ENCODE measurements around the gene ASPN. TPM values are rescaled to one million over a fixed set of nuclear protein-coding genes. Genes with fewer than 3 reads are reported as not detected.

The ASPN gene
- total RNA-seq, 1 experiment from 2014 or later, result not detected

- in situ Hi-C loops (cut with HindIII; ENCODE audit: low pct_unique_long_range_greater_than_20kb, low sequenced_read_pairs), result no loop called here
- DNase-seq (ENCODE audit: low read depth, low spot score), result no peak
Measured at GRCh38 chr9:92483627-92484545, 1.6 kb upstream of the ASPN start.

- in situ Hi-C loops (cut with HindIII; ENCODE audit: low pct_unique_long_range_greater_than_20kb, low sequenced_read_pairs), result no loop called here
- DNase-seq (ENCODE audit: low read depth, low spot score), result no peak
Measured at GRCh38 chr9:92482805-92483204, 499 bp upstream of the ASPN start.

- DNase-seq (ENCODE audit: low read depth, low spot score), result no peak
- in situ Hi-C loops (cut with HindIII; ENCODE audit: low pct_unique_long_range_greater_than_20kb, low sequenced_read_pairs), result no loop called here
Measured at GRCh38 chr9:92480986-92481633, 1.2 kb downstream of the ASPN start.

GRCh38 chr9:92480291-92480771 is 2.0 kb downstream of the ASPN start:
- in situ Hi-C loops (cut with HindIII; ENCODE audit: low pct_unique_long_range_greater_than_20kb, low sequenced_read_pairs), result no loop called here

DNA sequence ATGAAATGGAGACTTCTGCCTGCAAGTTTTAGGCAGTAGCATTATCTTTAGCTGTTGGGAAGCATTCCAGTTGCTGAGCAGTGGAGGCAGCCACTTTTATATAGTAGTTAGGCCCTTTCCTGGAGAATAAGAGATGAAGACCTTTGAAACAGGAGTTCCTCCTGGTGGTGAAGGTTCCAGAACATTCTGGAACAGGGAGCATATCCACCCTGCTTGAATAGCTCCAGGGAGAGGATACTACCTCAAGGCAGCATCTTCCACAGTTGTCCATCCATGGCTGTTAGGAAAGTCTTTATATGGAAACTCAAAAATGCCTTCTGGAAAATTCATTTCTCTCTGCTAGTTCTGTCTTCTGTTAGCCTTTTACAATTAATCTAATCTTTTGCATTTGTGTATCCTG is 3.0 kb downstream of the ASPN start:
- no peak for DNase-seq (ENCODE audit: low read depth, low spot score)
- in situ Hi-C loops (cut with HindIII; ENCODE audit: low pct_unique_long_range_greater_than_20kb, low sequenced_read_pairs), result no loop called here

More at GRCh38 chr9:92480291-92480771, 2.0 kb downstream of the ASPN start:
- DNase-seq (ENCODE audit: low read depth, low spot score), result no peak

DNA sequence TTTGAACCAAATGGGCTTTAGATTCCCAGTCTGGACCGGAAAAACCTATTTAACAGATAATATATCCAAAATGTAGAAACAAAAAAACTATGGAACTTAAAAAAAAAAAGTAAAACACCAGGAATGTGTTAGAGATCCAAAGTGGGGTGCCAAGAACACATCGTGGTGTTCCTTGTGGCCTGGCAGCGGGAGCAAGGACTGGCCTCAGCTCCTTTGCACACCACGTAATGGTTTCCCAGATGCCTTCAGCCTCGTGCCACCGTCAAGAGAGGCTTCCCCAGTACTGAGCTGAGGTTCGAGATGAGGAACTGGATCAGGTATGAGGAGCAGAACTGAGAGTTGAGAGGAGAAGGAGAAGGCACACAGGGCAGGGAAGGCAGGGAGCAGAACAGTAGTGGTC is 3.5 kb downstream of the ASPN start:
- in situ Hi-C loops (cut with HindIII; ENCODE audit: low pct_unique_long_range_greater_than_20kb, low sequenced_read_pairs), result no loop called here
- no peak for DNase-seq (ENCODE audit: low read depth, low spot score)

DNA sequence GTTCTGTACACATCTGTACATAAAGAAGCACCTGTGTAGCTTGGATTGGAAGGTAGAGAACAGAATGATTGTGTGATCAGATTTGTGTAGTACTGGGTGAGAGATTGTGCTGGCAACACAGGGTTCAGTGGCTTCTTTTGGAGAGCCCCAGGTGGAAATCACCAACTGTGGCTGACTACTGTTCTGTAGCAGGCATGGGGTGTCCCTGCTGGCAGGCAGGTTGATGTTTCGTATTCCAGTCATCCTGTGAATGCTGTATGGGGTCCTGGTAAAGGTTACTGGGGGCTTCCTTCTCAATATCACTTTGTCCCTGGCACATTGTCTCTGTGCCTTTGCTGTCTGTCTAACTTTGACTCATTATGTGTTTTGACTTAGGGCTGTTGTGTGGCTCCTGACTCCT is 5.3 kb downstream of the ASPN start:
- no peak for DNase-seq (ENCODE audit: low read depth, low spot score)
- in situ Hi-C loops (cut with HindIII; ENCODE audit: low pct_unique_long_range_greater_than_20kb, low sequenced_read_pairs), result no loop called here

GRCh38 chr9:92474587-92474986 is 7.7 kb downstream of the ASPN start:
- in situ Hi-C loops (cut with HindIII; ENCODE audit: low pct_unique_long_range_greater_than_20kb, low sequenced_read_pairs), result no loop called here
- no peak for DNase-seq (ENCODE audit: low read depth, low spot score)

GRCh38 chr9:92468206-92468605 is 14.1 kb downstream of the ASPN start:
- in situ Hi-C loops (cut with HindIII; ENCODE audit: low pct_unique_long_range_greater_than_20kb, low sequenced_read_pairs), result no loop called here

GRCh38 chr9:92467511-92467910 is 14.8 kb downstream of the ASPN start:
- no peak for DNase-seq (ENCODE audit: low read depth, low spot score)
- in situ Hi-C loops (cut with HindIII; ENCODE audit: low pct_unique_long_range_greater_than_20kb, low sequenced_read_pairs), result no loop called here

More at GRCh38 chr9:92468206-92468605, 14.1 kb downstream of the ASPN start:
- peak; percentile 29 for DNase-seq (ENCODE audit: low read depth, low spot score)

DNA sequence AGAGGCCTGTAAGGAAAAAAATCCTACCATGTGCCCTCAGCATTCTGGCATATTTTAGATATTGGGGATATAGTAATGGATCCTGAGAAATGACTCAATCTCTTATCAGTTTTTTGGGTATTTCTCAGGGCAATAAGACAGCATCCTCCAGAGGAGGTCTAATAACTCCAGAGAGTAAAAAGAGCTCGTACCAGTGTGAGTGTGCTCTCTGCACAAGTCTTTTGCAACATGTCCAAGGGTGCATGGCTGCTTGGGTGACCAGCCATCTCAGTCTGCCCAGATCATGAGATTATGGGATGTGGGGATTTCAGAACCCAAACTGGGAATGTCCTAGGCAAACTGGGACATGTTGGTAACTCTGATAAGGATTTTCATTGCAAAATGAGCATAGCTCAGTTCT is 15.3 kb downstream of the ASPN start:
- no peak for DNase-seq (ENCODE audit: low read depth, low spot score)
- in situ Hi-C loops (cut with HindIII; ENCODE audit: low pct_unique_long_range_greater_than_20kb, low sequenced_read_pairs), result no loop called here

- in situ Hi-C loops (cut with HindIII; ENCODE audit: low pct_unique_long_range_greater_than_20kb, low sequenced_read_pairs), result no loop called here
- DNase-seq (ENCODE audit: low read depth, low spot score), result peak; percentile 11
Measured at GRCh38 chr9:92463984-92464383, 18.3 kb downstream of the ASPN start.

DNA sequence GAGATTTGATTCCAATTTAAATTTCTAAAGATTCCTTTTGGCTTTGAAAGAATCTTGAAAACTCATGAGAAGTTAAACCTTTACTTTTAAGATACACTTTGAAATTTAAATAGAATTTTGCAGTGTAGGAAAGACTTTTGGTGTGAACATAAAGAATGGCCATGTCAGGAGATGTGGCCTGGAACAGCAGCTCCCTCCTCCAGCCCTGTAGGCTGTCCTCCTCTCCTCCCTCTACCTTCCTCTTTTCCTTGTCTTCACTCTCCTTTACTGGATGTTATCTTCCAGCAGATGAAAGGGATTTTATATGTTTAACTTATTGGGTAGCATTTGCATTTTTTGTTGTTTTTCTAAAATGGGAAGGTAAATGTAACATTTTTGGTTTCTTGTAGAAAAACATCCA is 18.9 kb downstream of the ASPN start:
- in situ Hi-C loops (cut with HindIII; ENCODE audit: low pct_unique_long_range_greater_than_20kb, low sequenced_read_pairs), result no loop called here
- DNase-seq (ENCODE audit: low read depth, low spot score), result no peak

DNA sequence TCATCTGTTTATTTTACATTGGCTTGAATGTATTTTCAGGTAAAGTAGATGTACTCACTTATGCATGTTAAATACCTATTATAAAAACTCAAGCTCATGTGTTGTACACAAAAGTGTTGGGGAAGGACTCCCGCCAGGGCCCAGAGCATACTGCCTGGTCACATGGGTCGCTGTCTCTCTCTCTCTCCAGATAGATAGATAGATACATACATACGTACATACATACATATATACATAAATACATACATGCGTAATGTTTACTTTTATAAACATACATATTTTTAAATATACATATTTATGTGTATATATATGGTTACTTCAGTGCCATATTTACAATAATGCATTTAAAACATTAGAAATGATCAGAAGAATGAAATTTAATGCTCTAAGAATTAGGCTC is 24.7 kb downstream of the ASPN start:
- DNase-seq (ENCODE audit: low read depth, low spot score), result no peak
- in situ Hi-C loops (cut with HindIII; ENCODE audit: low pct_unique_long_range_greater_than_20kb, low sequenced_read_pairs), result no loop called here

DNA sequence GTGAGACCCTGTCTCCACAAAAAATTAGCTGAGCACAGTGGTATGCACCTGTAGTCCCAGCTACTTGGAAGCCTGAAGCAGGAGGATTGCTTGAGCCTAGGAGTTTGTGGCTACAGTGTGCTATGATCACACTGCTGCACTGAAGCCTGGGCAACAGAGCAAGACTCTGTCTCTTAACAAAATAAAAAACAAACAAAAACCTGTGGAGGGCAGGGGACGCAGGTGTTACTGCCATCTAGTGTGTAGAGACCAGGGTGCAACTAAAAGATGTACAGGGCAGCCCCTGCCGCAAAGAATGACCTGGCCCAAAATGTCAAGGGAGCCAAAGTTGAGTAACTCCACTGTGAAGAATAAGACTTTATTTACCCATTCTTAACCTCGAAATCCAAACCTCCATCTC is 27.1 kb downstream of the ASPN start:
- peak; percentile 32 for DNase-seq (ENCODE audit: low read depth, low spot score)
- in situ Hi-C loops (cut with HindIII; ENCODE audit: low pct_unique_long_range_greater_than_20kb, low sequenced_read_pairs), result no loop called here

GRCh38 chr9:92446536-92446935 is 35.8 kb downstream of the ASPN start:
- in situ Hi-C loops (cut with HindIII; ENCODE audit: low pct_unique_long_range_greater_than_20kb, low sequenced_read_pairs), result no loop called here
- no peak for DNase-seq (ENCODE audit: low read depth, low spot score)

- in situ Hi-C loops (cut with HindIII; ENCODE audit: low pct_unique_long_range_greater_than_20kb, low sequenced_read_pairs), result no loop called here
Measured at GRCh38 chr9:92444841-92445240, 37.5 kb downstream of the ASPN start.

GRCh38 chr9:92440751-92441046 is 41.6 kb downstream of the ASPN start:
- DNase-seq (ENCODE audit: low read depth, low spot score), result peak; percentile 67
- in situ Hi-C loops (cut with HindIII; ENCODE audit: low pct_unique_long_range_greater_than_20kb, low sequenced_read_pairs), result no loop called here

More at GRCh38 chr9:92444841-92445240, 37.5 kb downstream of the ASPN start:
- DNase-seq (ENCODE audit: low read depth, low spot score), result no peak
